Heart left ventricle (tissue), 16 donors: ENCODE measurements around the gene CAMK2B. TPM values are rescaled to one million over a fixed set of nuclear protein-coding genes. Genes with fewer than 3 reads are reported as not detected.
A peak's percentile ranks its signal among the peaks of the same experiment; 100 is the strongest.

Experiments used
- ATAC-seq, 4 donors: fragments of 200-7000 bp; cut with Tn5 transposase; one replicate each; pipeline ENCODE4 v1.9.1; 2020 to 2022; ENCODE audit warnings: moderate library complexity in 4 of 4, mild to moderate bottlenecking in 3 of 4, moderate number of reproducible peaks in 1 of 4
- DNase-seq, 5 donors: peaks; one replicate each; pipeline ENCODE4 v3.0.0-alpha.2; 2020
- H3K27ac ChIP-seq, 12 donors: fragments of 200-600 bp; sonication (generic) in 4 of 12; one replicate each; pipeline versions ENCODE4 v1.5.0 to v1.8.0; 2016 to 2022; ENCODE audit warnings: mild to moderate bottlenecking in 2 of 12
- H3K27me3 ChIP-seq, 9 donors: fragments of 200-600 bp; sonication (generic) in 2 of 9; one replicate each; pipeline versions ENCODE4 v1.5.1 to v1.8.0; 2016 to 2022; ENCODE audit warnings: mild to moderate bottlenecking in 3 of 9
- H3K36me3 ChIP-seq, 9 donors: fragments of 200-600 bp; sonication (generic) in 2 of 9; one replicate each; pipeline versions ENCODE4 v1.5.0 to v1.8.0; 2018 to 2022; ENCODE audit warnings: mild to moderate bottlenecking in 2 of 9
- H3K4me1 ChIP-seq, 12 donors: fragments of 200-600 bp; sonication (generic) in 4 of 12; one replicate each; pipeline versions ENCODE4 v1.5.0 to v1.8.0; 2016 to 2022; ENCODE audit warnings: mild to moderate bottlenecking in 3 of 12
- H3K4me3 ChIP-seq, 12 donors: fragments of 200-600 bp; sonication (generic) in 4 of 12; one replicate each; pipeline versions ENCODE4 v1.5.0 to v1.8.0; 2017 to 2022; ENCODE audit warnings: mild to moderate bottlenecking in 9 of 12, moderate library complexity in 4 of 12
- H3K9me3 ChIP-seq, 12 donors: fragments of 200-600 bp; sonication (generic) in 4 of 12; one replicate each; pipeline versions ENCODE4 v1.5.0 to v1.8.0; 2016 to 2022; ENCODE audit warnings: mild to moderate bottlenecking in 1 of 12
- CTCF ChIP-seq, 12 donors: fragments of 200-600 bp; sonication (generic) in 4 of 12; IDR thresholded peaks; one replicate each; pipeline versions ENCODE4 v1.5.0 to v1.8.0; 2018 to 2022; ENCODE audit warnings: antibody characterized with exemption in 12 of 12, mild to moderate bottlenecking in 5 of 12
- POLR2A ChIP-seq, 2 donors: fragments of 450-650 bp; IDR thresholded peaks; one replicate each; pipeline ENCODE4 v1.6.1; 2017; ENCODE audit warnings: antibody characterized with exemption in 2 of 2, mild to moderate bottlenecking in 2 of 2, moderate library complexity in 2 of 2
- whole genome bisulfite sequencing, 4 donors: extraction: QIAGEN DNeasy Blood & Tissue Kit in 2 of 4; methylation state at CpG; one replicate each; pipeline versions ENCODE4 v1.1.5 to v1.1.7; 2013 to 2018; 5-methylcytosine and 5-hydroxymethylcytosine counted together
- intact Hi-C, 10 donors: fragments of 100-400 bp; cut with DNase I; formaldehyde crosslinking; loops; one replicate each; pipeline versions ENCODE4 v1.11.1 to v1.14.2; 2022
- polyA plus RNA-seq, 2 donors: library from polyadenylated mRNA; stranded (reverse); fragments of 200-250 nt; gene quantifications; one replicate each; pipeline ENCODE4 v1.2.3, GENCODE V29; 2013
- total RNA-seq, 9 donors: library from RNA; depleted of rRNA in 2 of 9; stranded (reverse); fragments of >200 nt in 2 of 9; fragmentation: NEBNext Ultra II Directional in 3 of 9; extraction: Animal tissue kit (Norgen Biotek cat#: 25700) in 3 of 9; gene quantifications; one replicate each; pipeline versions ENCODE4 v1.1.0 to v1.2.4, GENCODE V29; 2016 to 2023
- donor health status: ischemic (EF 13 %, LVEDD 7.1; RV severe dilation, severe dysfunction).
- donor health status: healthy with polysubstance abuse.
- donor health status: DM: no; HTN: yes; CAD: no.
- donor health status: DM: no; HTN: no; CAD: no.
- donor health status: ischemic (EF 25% LVEDD 6.9; RV normal size, moderate dysfunction).
- donor health status: ischemic (EF 25% LVEDD 5.7; RV mildly dilated, moderate dysfunction).
- donor health status: healthy.
- donor health status: DM: yes; HTN: yes; CAD: no.
- donor health status: ischemic (EF 35%, LVEDD 5.7; RV mildly dilated, moderate dysfunction).
- donor health status: nonischemic (EF 11% LVEDD 7.7; RV severe dilation, severe dysfunction).
- donor health status: DM: yes; HTN: yes; CAD: no.
- donor health status: PGD.
- donor health status: ischemic (EF 29% LVEDD 5.4; RV normal size, mild dysfunction).
- donor health status: nonischemic (EF 23%, LVEDD 6.1; RV moderate dilation, normal function).

Gene CAMK2B
- total and polyA plus RNA-seq, 11 donors: 35.7 to 141 (median 103) TPM

GRCh38 chr7:44279731-44280505 lies 45.5 kb downstream of the CAMK2B start:
- TF ChIP-seq POLR2A (IDR thresholded peaks at IDR 0.05) (no peak), CTCF (IDR thresholded peaks at IDR 0.05) (no peak)

GRCh38 chr7:44279286-44279685 lies 46.1 kb downstream of the CAMK2B start:
- DNase-seq (peak in 3 of 5 donors; percentile 5 to 14 (median 5)), ATAC-seq (no peak)
- no peaks in the 10 kb centered on the region for H3K36me3 ChIP-seq
- peak overlapping the region in 1 of 12 donors; percentile 66 for H3K27ac ChIP-seq
- 75 to 84% (median 80%) methylated on average over 6 of the region's 6 CpGs for WGBS, 4 donors
- H3K27me3 ChIP-seq: no peaks in the 10 kb centered on the region
- intact Hi-C loops: loop anchor here in 1 of 10 donors (5.0 kb wide), 1 partner anchor 48 kb away; the partner anchor contains the start of gene CAMK2B
- no peak overlapping the region for H3K4me3 ChIP-seq
- no peaks in the 10 kb centered on the region for H3K9me3 ChIP-seq
- peaks cover 0 to 81% (median 34%) of the 10 kb centered on the region in 12 donors for H3K4me1 ChIP-seq
- TF ChIP-seq CTCF (IDR thresholded peaks at IDR 0.05) (no peak), POLR2A (IDR thresholded peaks at IDR 0.05) (no peak)

More at GRCh38 chr7:44279731-44280505, 45.5 kb downstream of the CAMK2B start:
- H3K4me1 ChIP-seq: peaks cover 0 to 84% (median 34%) of the 10 kb centered on the region in 12 donors
- no peak for ATAC-seq
- H3K4me3 ChIP-seq: no peak overlapping the region
- no peaks in the 10 kb centered on the region for H3K9me3 ChIP-seq
- 77 to 83% (median 78%) methylated on average over 15 of the region's 15 CpGs for WGBS, 4 donors
- H3K27ac ChIP-seq: peak overlapping the region in 3 of 12 donors; percentile 19 to 66 (median 51)
- no peaks in the 10 kb centered on the region for H3K36me3 ChIP-seq
- H3K27me3 ChIP-seq: no peaks in the 10 kb centered on the region
- intact Hi-C loops: loop anchor here in 1 of 10 donors (5.0 kb wide), 1 partner anchor 47 kb away; the partner anchor contains the start of gene CAMK2B
- DNase-seq: peak in 2 of 5 donors; percentile 3 to 16

- Histone ChIP-seq H3K4me3 (no peak overlapping the region), H3K9me3 (no peaks in the 10 kb centered on the region), H3K27me3 (no peaks in the 10 kb centered on the region), H3K36me3 (no peaks in the 10 kb centered on the region), H3K27ac (peak overlapping the region in 2 of 12 donors; percentile 29 to 74), H3K4me1 (peaks cover 0 to 78% (median 30%) of the 10 kb centered on the region in 12 donors)
- intact Hi-C loops: loop anchor here in 1 of 10 donors (5.0 kb wide), 1 partner anchor 49 kb away; the partner anchor contains the start of gene CAMK2B
- 72 to 75% (median 74%) methylated on average over 8 to 9 of the region's 9 CpGs for WGBS, 4 donors
- DNase-seq: peak in 3 of 5 donors; percentile 4 to 23 (median 18)
- TF ChIP-seq POLR2A (IDR thresholded peaks at IDR 0.05) (no peak), CTCF (IDR thresholded peaks at IDR 0.05) (no peak)
- ATAC-seq: no peak
Measured at GRCh38 chr7:44278451-44279161, 46.8 kb downstream of the CAMK2B start.
